ENCODE results near the gene SORCS2.

The SORCS2 gene

GRCh38 chr4:7223541-7223940 is 31.2 kb downstream of the SORCS2 start:
- TF ChIP-seq, protein P1, sequence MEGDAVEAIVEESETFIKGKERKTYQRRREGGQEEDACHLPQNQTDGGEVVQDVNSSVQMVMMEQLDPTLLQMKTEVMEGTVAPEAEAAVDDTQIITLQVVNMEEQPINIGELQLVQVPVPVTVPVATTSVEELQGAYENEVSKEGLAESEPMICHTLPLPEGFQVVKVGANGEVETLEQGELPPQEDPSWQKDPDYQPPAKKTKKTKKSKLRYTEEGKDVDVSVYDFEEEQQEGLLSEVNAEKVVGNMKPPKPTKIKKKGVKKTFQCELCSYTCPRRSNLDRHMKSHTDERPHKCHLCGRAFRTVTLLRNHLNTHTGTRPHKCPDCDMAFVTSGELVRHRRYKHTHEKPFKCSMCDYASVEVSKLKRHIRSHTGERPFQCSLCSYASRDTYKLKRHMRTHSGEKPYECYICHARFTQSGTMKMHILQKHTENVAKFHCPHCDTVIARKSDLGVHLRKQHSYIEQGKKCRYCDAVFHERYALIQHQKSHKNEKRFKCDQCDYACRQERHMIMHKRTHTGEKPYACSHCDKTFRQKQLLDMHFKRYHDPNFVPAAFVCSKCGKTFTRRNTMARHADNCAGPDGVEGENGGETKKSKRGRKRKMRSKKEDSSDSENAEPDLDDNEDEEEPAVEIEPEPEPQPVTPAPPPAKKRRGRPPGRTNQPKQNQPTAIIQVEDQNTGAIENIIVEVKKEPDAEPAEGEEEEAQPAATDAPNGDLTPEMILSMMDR (conservative IDR thresholded peaks at IDR 0.05; ENCODE audit: low read depth): no peak
- no peak for DNase-seq (ENCODE audit: low spot score)
- no peak overlapping the region for H3K27ac ChIP-seq
- ChIA-PET CTCF (no interaction called here), POLR2A (ENCODE audit: low non-redundant PET) (no interaction called here)

- CTCF ChIA-PET: no interaction called here
Observed at GRCh38 chr4:7224001-7224400, 31.7 kb downstream of the SORCS2 start.

DNA sequence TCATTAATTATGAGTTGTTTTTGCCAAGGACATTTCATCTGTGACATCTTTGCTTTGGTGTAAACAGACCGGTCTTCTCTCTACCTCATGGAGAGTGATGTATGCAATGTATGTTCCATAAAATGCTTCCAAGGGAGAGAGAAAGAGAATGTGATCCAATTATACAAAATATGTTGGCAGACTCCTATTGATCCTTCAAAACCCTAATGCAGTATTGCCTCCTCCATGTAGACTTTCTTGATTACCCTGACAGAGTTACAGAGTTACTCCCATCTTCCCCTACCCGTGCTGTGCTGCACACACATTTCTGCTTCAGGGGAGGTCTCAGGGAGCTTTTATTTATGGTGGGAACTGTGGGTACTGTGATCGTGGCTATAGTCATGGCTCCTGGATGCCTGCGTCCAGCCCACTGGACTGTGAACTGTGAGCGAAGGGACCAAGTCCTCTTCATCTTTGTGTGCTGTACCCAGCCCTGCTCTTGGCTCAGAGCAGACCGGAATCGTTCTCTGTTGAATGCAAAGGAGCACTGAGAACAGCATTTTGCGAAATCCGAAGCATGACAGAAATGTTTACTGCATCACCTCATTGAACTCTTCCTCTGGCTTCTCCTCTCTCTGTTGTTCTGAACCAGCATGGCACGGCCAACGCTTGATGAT is 32.7 kb downstream of the SORCS2 start:
- H3K27ac ChIP-seq: no peak overlapping the region
- ChIA-PET POLR2A (ENCODE audit: low non-redundant PET) (no interaction called here), CTCF (no interaction called here)
- TF ChIP-seq, protein P1 (conservative IDR thresholded peaks at IDR 0.05; ENCODE audit: low read depth): no peak
- DNase-seq (ENCODE audit: low spot score): no peak

More at GRCh38 chr4:7224001-7224400, 31.7 kb downstream of the SORCS2 start:
- POLR2A ChIA-PET (ENCODE audit: low non-redundant PET): no interaction called here
- DNase-seq (ENCODE audit: low spot score): no peak
- TF ChIP-seq, protein P1 (conservative IDR thresholded peaks at IDR 0.05; ENCODE audit: low read depth): no peak
- no peak overlapping the region for H3K27ac ChIP-seq

- no peak overlapping the region for H3K27ac ChIP-seq
- ChIA-PET POLR2A (ENCODE audit: low non-redundant PET) (no interaction called here), CTCF (interaction anchor here (0.7 kb wide), 1 partner anchor 59 kb away, joined by 4 read pairs; no protein-coding TSS in a partner anchor)
- TF ChIP-seq, protein P1 (conservative IDR thresholded peaks at IDR 0.05; ENCODE audit: low read depth): no peak
- no peak for DNase-seq (ENCODE audit: low spot score)
Observed at GRCh38 chr4:7226439-7226838, 34.1 kb downstream of the SORCS2 start.

DNA sequence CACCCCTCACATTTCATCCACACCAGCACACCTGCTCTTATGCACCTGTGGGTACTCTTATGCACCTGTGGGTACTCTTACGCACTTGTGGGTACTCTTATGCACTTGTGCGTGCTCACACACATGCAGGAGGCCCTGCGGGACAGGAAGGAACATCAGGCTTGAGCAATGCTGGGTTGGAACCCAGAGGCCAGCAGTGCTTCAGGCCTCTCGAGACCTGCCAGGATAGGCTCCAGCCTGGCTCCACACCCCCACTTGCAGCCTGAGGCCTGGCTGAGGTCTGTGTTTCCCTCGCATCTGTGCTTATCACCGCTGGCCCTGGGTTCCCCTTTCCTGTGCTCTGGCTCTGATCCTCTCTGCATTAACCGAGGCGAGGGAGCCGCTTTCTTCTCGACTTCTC is 34.7 kb downstream of the SORCS2 start:
- CTCF ChIA-PET: no interaction called here
- no peak for DNase-seq (ENCODE audit: low spot score)
- POLR2A ChIA-PET (ENCODE audit: low non-redundant PET): no interaction called here
- H3K27ac ChIP-seq: no peak overlapping the region
- TF ChIP-seq, protein P1 (conservative IDR thresholded peaks at IDR 0.05; ENCODE audit: low read depth): no peak

GRCh38 chr4:7228734-7229133 is 36.4 kb downstream of the SORCS2 start:
- POLR2A ChIA-PET (ENCODE audit: low non-redundant PET): no interaction called here
- CTCF ChIA-PET: no interaction called here
- TF ChIP-seq, protein P1 (conservative IDR thresholded peaks at IDR 0.05; ENCODE audit: low read depth): no peak
- DNase-seq (ENCODE audit: low spot score): no peak
- no peak overlapping the region for H3K27ac ChIP-seq

Data from RWPE1 (cell line).